GM12872 (cell line): ENCODE results near the gene SEC31A.

Source experiments
- TF ChIP-seq, protein P1 (sequence below): IDR thresholded peaks from 3 replicates; pipeline ENCODE4 v1.5.1; 2011; ENCODE audit warnings: low read depth, mild to moderate bottlenecking, low read length, moderate library complexity; ENCODE audit not compliant: insufficient read depth

The SEC31A gene

GRCh38 chr4:82792912-82793649 is 97.9 kb downstream of the SEC31A start:
- TF ChIP-seq, protein P1, sequence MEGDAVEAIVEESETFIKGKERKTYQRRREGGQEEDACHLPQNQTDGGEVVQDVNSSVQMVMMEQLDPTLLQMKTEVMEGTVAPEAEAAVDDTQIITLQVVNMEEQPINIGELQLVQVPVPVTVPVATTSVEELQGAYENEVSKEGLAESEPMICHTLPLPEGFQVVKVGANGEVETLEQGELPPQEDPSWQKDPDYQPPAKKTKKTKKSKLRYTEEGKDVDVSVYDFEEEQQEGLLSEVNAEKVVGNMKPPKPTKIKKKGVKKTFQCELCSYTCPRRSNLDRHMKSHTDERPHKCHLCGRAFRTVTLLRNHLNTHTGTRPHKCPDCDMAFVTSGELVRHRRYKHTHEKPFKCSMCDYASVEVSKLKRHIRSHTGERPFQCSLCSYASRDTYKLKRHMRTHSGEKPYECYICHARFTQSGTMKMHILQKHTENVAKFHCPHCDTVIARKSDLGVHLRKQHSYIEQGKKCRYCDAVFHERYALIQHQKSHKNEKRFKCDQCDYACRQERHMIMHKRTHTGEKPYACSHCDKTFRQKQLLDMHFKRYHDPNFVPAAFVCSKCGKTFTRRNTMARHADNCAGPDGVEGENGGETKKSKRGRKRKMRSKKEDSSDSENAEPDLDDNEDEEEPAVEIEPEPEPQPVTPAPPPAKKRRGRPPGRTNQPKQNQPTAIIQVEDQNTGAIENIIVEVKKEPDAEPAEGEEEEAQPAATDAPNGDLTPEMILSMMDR: no peak

- TF ChIP-seq, protein P1: no peak
Measured at GRCh38 chr4:82791179-82791578, 99.8 kb downstream of the SEC31A start.

GRCh38 chr4:82790060-82790660 is 100.8 kb downstream of the SEC31A start:
- TF ChIP-seq, protein P1: no peak

DNA sequence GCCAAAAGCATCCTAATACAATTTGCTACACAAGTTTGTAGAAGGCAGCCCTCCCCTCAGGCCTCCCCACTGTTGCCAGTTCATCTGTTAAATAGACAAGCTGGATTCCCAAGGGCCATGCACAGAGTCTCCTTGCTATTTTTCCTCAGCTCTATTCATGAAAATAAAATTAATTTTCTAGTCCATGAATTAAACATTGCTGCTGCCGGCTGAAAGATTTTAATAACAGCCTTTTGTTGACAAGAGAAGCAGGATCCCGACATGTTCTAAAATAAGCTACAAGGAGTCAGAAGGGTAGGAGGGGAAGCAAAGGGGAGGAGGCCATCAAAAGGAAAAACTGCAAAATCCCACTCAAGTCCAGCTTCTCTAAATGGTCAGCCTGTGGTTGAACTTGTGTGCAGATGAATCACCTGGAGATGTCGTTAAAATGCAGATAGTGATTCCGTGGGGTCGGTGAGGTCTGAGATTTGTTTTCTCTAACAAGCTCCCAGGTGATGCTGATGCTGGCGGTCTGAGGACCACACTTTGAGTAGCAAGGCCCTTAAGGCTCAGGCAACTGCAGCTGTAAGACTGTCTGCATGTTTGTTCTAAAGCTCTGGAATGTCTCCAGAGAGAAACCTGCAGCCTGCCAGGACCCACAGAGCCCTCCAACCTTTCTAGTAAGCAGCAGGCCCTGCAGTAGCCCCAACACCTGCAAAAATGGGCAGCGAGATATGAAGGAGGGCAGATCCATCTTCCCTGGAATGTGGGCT is 101.8 kb downstream of the SEC31A start:
- TF ChIP-seq, protein P1: no peak

GRCh38 chr4:82787342-82787741 is 103.6 kb downstream of the SEC31A start:
- TF ChIP-seq, protein P1: no peak

DNA sequence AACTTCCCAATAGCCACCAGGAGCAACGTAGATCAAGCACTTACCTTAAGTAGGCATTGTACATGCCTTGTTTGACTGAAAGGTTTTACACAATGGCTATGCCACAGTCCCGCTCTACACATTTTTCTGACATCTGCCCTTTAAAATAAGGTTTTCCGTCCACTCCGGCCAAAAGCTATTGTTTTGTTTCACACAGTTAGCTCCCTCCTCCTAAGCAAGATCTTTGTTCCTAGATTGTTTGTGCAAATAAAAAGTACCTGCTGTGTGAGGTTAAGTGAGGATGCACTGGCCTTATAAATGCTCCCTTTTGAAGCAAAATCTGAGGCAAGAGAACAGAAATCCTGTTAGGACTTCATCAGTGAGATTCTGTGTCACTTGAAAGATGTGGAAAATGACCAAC is 104.1 kb downstream of the SEC31A start:
- TF ChIP-seq, protein P1: no peak

DNA sequence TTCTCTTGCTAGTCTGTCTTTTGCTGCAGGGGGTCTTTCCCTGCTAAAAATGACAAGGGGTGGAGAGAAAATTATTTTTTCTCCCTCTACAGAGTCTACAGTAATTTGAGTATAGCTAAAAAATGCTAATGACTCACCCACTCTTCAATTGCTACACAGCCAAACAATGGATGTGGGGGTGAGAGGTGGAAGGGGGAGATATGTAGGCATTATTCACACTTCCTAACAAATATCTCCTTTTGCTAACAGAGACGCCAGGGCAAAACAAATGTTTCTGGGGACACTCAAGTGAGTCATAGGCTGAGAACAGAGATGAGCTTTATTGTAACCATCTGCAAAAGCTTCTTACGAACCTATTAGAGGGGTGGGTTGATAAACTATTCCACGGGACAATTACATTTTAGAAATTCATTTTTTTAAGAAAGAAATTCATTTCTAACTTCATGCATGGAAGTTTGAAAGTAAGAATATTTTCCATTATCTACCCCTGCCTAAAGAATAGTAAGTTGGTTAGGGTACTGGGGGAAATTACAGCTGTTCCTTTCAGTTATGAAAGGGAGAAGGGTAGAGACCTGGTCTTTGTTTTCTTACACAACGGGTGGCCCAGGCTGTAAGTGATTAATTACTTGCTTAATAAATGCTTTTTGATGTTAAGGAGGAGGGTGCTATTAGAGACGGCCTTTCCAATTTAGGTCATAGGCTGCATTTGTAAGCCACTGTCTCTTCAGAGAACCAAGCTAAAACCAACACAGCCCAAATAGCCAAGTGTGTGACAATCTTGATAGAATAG is 105.1 kb downstream of the SEC31A start:
- TF ChIP-seq, protein P1: no peak
